NCI-H2227 (cell line): ENCODE measurements around the gene C2orf42.
A peak's percentile ranks its signal among the peaks of the same experiment; 100 is the strongest.
"Not testable (repeated sequence)": the region's sequence is repeated elsewhere in the genome, so short reads cannot be mapped to it uniquely, and the experiment has no call there.

Source experiments
- DNase-seq: peaks from one replicate; lab custom pipeline; 2025; ENCODE audit not compliant: unreplicated experiment; lab: John Stamatoyannopoulos, UW

The C2orf42 gene

GRCh38 chr2:70173520-70173919 lies 17.3 kb downstream of the C2orf42 start:
- DNase-seq, result no peak

GRCh38 chr2:70169654-70170245 lies 21.1 kb downstream of the C2orf42 start:
- not testable (repeated sequence) for DNase-seq

GRCh38 chr2:70161069-70161534 lies 29.7 kb downstream of the C2orf42 start:
- no peak for DNase-seq

GRCh38 chr2:70160545-70160944 lies 30.3 kb downstream of the C2orf42 start:
- no peak for DNase-seq

- DNase-seq, result not testable (repeated sequence)
Measured at GRCh38 chr2:70149130-70149686, 41.6 kb downstream of the C2orf42 start.

- not testable (repeated sequence) for DNase-seq
Measured at GRCh38 chr2:70148211-70148760, 42.5 kb downstream of the C2orf42 start.

- no peak for DNase-seq
Measured at GRCh38 chr2:70145851-70146739, 44.7 kb downstream of the C2orf42 start.

- no peak for DNase-seq
Measured at GRCh38 chr2:70145144-70145490, 45.7 kb downstream of the C2orf42 start.

GRCh38 chr2:70144443-70145143 lies 46.2 kb downstream of the C2orf42 start:
- DNase-seq, result no peak

GRCh38 chr2:70143314-70144150 lies 47.3 kb downstream of the C2orf42 start:
- DNase-seq, result peak; percentile 82

GRCh38 chr2:70142590-70143313 lies 48.1 kb downstream of the C2orf42 start:
- peak; percentile 100 for DNase-seq

GRCh38 chr2:70141902-70142589 lies 48.8 kb downstream of the C2orf42 start:
- peak; percentile 81 for DNase-seq

- no peak for DNase-seq
Measured at GRCh38 chr2:70141212-70141901, 49.5 kb downstream of the C2orf42 start.

GRCh38 chr2:70140791-70141211 lies 50.0 kb downstream of the C2orf42 start:
- no peak for DNase-seq

- DNase-seq, result not testable (repeated sequence)
Measured at GRCh38 chr2:70134323-70134983, 56.4 kb downstream of the C2orf42 start.

- DNase-seq, result no peak
Measured at GRCh38 chr2:70133491-70134322, 57.1 kb downstream of the C2orf42 start.

- DNase-seq, result no peak
Measured at GRCh38 chr2:70133127-70133452, 57.7 kb downstream of the C2orf42 start.
